Spleen (tissue), 11 donors: Measurements from ENCODE around the gene MGME1. TPM values are rescaled to one million over a fixed set of nuclear protein-coding genes. Genes with fewer than 3 reads are reported as not detected.

Source experiments
- DNase-seq: peaks from one replicate; pipeline ENCODE4 v3.0.0-alpha.2; 2020
- H3K27ac ChIP-seq, 8 donors: fragments of 200-600 bp; sonication (generic) in 7 of 8; 1 replicate in 4 of 8; 2 replicates in 4 of 8; pipeline versions ENCODE4 v1.5.0 to v1.8.0; 2016 to 2021; ENCODE audit warnings: inconsistent platforms in 4 of 8, mild to moderate bottlenecking in 4 of 8, moderate library complexity in 1 of 8
- H3K27me3 ChIP-seq, 7 donors: fragments of 200-600 bp; sonication (generic) in 6 of 7; replicated peaks in 1 of 7; 1 replicate in 4 of 7; 2 replicates in 3 of 7; pipeline versions ENCODE4 v1.5.0 to v1.8.0; 2016 to 2021; ENCODE audit warnings: inconsistent platforms in 3 of 7, mild to moderate bottlenecking in 1 of 7
- H3K36me3 ChIP-seq, 6 donors: fragments of 200-600 bp; sonication (generic) in 5 of 6; 1 replicate in 4 of 6; 2 replicates in 2 of 6; pipeline versions ENCODE4 v1.5.0 to v1.8.0; 2016 to 2021; ENCODE audit warnings: inconsistent platforms in 2 of 6
- H3K4me1 ChIP-seq, 6 donors: fragments of 200-600 bp; sonication (generic) in 5 of 6; 1 replicate in 3 of 6; 2 replicates in 3 of 6; pipeline versions ENCODE4 v1.5.0 to v1.8.0; 2016 to 2021; ENCODE audit warnings: inconsistent platforms in 3 of 6
- H3K4me3 ChIP-seq, 8 donors: fragments of 200-600 bp; sonication (generic) in 7 of 8; 1 replicate in 4 of 8; 2 replicates in 4 of 8; pipeline versions ENCODE4 v1.5.0 to v1.8.0; 2016 to 2021; ENCODE audit warnings: inconsistent platforms in 4 of 8, mild to moderate bottlenecking in 4 of 8, moderate library complexity in 2 of 8
- H3K9me3 ChIP-seq, 8 donors: fragments of 200-600 bp; sonication (generic) in 7 of 8; 1 replicate in 4 of 8; 2 replicates in 4 of 8; pipeline versions ENCODE4 v1.5.0 to v1.8.0; 2016 to 2021; ENCODE audit warnings: inconsistent platforms in 4 of 8
- CTCF ChIP-seq, 11 experiments: fragments of 200-600 bp in 7 of 11; fragments of 450-650 bp in 4 of 11; sonication (generic) in 4 of 11; IDR thresholded peaks in 8 of 11; conservative IDR thresholded peaks in 3 of 11; 1 replicate in 7 of 11; 2 replicates in 4 of 11; pipeline versions ENCODE4 v1.4.0 to v1.8.0; 2016 to 2021; ENCODE audit warnings: antibody characterized with exemption in 11 of 11, inconsistent platforms in 4 of 11, mild to moderate bottlenecking in 1 of 11
- POLR2A ChIP-seq, 3 donors: fragments of 450-650 bp; IDR thresholded peaks; one replicate each; pipeline ENCODE4 v1.5.1; 2017; ENCODE audit warnings: antibody characterized with exemption in 3 of 3, mild to moderate bottlenecking in 1 of 3
- POLR2AphosphoS5 ChIP-seq, 3 donors: sonication (generic); formaldehyde crosslinking; IDR thresholded peaks; one replicate each; pipeline ENCODE4 v1.5.1; 2017; ENCODE audit warnings: antibody characterized with exemption in 3 of 3
- WGBS, 5 donors: extraction: QIAGEN DNeasy Blood & Tissue Kit in 3 of 5; methylation state at CpG; one replicate each; pipeline versions ENCODE4 v1.1.5 to v1.1.7; 2013 to 2018; 5-methylcytosine and 5-hydroxymethylcytosine counted together
- intact Hi-C: fragments of 100-400 bp; cut with DNase I; formaldehyde crosslinking; loops from one replicate; pipeline ENCODE4 v1.15.0; 2023; ENCODE audit warnings: low total_unique reads
- polyA plus RNA-seq, 3 donors: library from polyadenylated mRNA; stranded (reverse); fragments of 200-250 nt; gene quantifications; one replicate each; pipeline ENCODE4 v1.2.1, GENCODE V29; 2013
- total RNA-seq, 7 donors: library from RNA; depleted of rRNA in 3 of 7; stranded (reverse); fragments of >200 nt in 3 of 7; fragmentation: NEBNext Ultra II Directional in 4 of 7; extraction: Animal tissue kit (Norgen Biotek cat#: 25700) in 4 of 7; gene quantifications; one replicate each; pipeline versions ENCODE4 v1.1.0 to v1.2.1, GENCODE V29; 2016 to 2021
- donor health status: healthy with polysubstance abuse.
- donor health status: DM: no; HTN: no; CAD: no; lungs with moderate emphysema.
- donor health status: DM: no; HTN: no; CAD: no.
- donor health status: Bipolar disorder and iron deficiency.
- donor health status: healthy.
- donor health status: DM: no; HTN: no; CAD: no.
- donor health status: DM: yes; HTN: yes; CAD: no.

MGME1 gene
- total and polyA plus RNA-seq, 10 donors, result 20.9 to 33.4 (median 27.6) TPM

GRCh38 chr20:17948442-17948841 is 20.4 kb upstream of the MGME1 start:
- no peak for DNase-seq
- Histone ChIP-seq H3K36me3 (peaks cover 0 to 100% (median 95%) of the 10 kb centered on the region in 6 donors), H3K9me3 (no peaks in the 10 kb centered on the region), H3K27ac (no peak overlapping the region), H3K4me1 (peaks cover 0 to 29% (median 6%) of the 10 kb centered on the region in 6 donors), H3K27me3 (no peaks in the 10 kb centered on the region), H3K4me3 (no peak overlapping the region)
- intact Hi-C loops, result loop anchor here (10.0 kb wide), 1 partner anchor 46 kb away; no protein-coding TSS in a partner anchor
- WGBS, 5 donors, result 97 to 98% (median 97%) methylated on average over 2 of the region's 2 CpGs
- TF ChIP-seq POLR2A (IDR thresholded peaks at IDR 0.05) (no peak), POLR2AphosphoS5 (IDR thresholded peaks at IDR 0.05) (no peak), CTCF (IDR thresholded peaks at IDR 0.05 in 8 of 11, conservative IDR thresholded peaks at IDR 0.05 in 3 of 11) (no peak)

DNA sequence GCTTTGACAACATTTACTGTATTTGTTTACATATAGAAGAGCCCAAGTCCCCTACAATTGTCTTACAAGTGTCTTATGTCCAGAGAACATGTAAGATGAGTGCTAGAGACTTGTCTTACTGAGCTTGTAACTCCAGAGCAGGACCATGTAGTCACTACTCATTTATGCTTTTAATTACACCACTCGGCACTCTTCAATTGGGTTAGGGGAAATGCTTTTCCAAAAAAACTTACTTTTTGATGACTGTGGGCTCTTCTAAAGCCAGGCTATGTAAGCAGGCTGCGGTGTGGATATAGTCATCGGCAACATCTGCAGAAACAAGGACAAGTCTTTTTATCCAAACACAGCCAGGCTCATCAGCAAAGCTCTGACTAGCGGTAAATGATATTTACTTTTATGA is 18.9 kb upstream of the MGME1 start:
- no peak for DNase-seq
- Histone ChIP-seq H3K4me3 (no peak overlapping the region), H3K27me3 (no peaks in the 10 kb centered on the region), H3K27ac (no peak overlapping the region), H3K9me3 (no peaks in the 10 kb centered on the region), H3K36me3 (peaks cover 0 to 100% (median 98%) of the 10 kb centered on the region in 6 donors), H3K4me1 (peaks cover 0 to 34% (median 3%) of the 10 kb centered on the region in 6 donors)
- 94 to 100% (median 97%) methylated on average over 4 of the region's 4 CpGs for WGBS, 5 donors
- no peak for TF ChIP-seq CTCF (IDR thresholded peaks at IDR 0.05 in 8 of 11, conservative IDR thresholded peaks at IDR 0.05 in 3 of 11)
- no peak for TF ChIP-seq POLR2AphosphoS5 (IDR thresholded peaks at IDR 0.05)
- no peak for TF ChIP-seq POLR2A (IDR thresholded peaks at IDR 0.05)
- intact Hi-C loops, result loop anchor here (10.0 kb wide), 1 partner anchor 45 kb away; no protein-coding TSS in a partner anchor

- Histone ChIP-seq H3K27ac (no peak overlapping the region), H3K9me3 (no peaks in the 10 kb centered on the region), H3K4me1 (peaks cover 0 to 42% (median 8%) of the 10 kb centered on the region in 6 donors), H3K36me3 (peaks cover 0 to 100% (median 95%) of the 10 kb centered on the region in 6 donors), H3K4me3 (no peak overlapping the region), H3K27me3 (no peaks in the 10 kb centered on the region)
- intact Hi-C loops, result no loop called here
- TF ChIP-seq POLR2A (IDR thresholded peaks at IDR 0.05), result no peak
- no peak for TF ChIP-seq POLR2AphosphoS5 (IDR thresholded peaks at IDR 0.05)
- TF ChIP-seq CTCF (IDR thresholded peaks at IDR 0.05 in 8 of 11, conservative IDR thresholded peaks at IDR 0.05 in 3 of 11), result no peak
- 72 to 92% (median 83%) methylated on average over 6 of the region's 6 CpGs for WGBS, 5 donors
- no peak for DNase-seq
These were observed 18.1 kb upstream of the MGME1 start for GRCh38 chr20:17950670-17951069.

DNA sequence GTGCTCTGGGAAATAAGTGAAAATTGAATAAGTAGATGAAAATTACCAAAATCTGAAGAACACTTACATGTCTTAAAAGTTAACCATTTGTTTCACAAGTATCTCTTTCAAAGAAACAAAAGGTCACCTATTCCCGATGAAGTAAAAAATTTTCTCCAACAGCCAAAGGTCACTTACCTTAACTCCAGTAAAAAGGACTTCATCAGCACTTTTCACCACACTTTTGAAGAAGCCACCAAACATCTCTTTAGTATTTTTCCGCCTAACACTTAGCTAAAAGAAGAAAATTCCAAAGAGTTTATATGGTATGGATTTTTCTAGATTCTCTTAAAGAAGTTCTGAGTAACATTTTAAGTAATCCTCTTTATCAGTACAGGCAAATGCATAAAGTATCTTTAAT is 17.5 kb upstream of the MGME1 start:
- no peaks in the 10 kb centered on the region for H3K27me3 ChIP-seq
- H3K9me3 ChIP-seq, result no peaks in the 10 kb centered on the region
- DNase-seq, result no peak
- intact Hi-C loops, result no loop called here
- no peak overlapping the region for H3K27ac ChIP-seq
- WGBS, 5 donors, result 85 to 96% (median 92%) methylated on average over 2 of the region's 2 CpGs
- no peak overlapping the region for H3K4me3 ChIP-seq
- H3K36me3 ChIP-seq, result peaks cover 0 to 100% (median 92%) of the 10 kb centered on the region in 6 donors
- TF ChIP-seq POLR2AphosphoS5 (IDR thresholded peaks at IDR 0.05) (no peak), CTCF (IDR thresholded peaks at IDR 0.05 in 8 of 11, conservative IDR thresholded peaks at IDR 0.05 in 3 of 11) (no peak), POLR2A (IDR thresholded peaks at IDR 0.05) (no peak)
- H3K4me1 ChIP-seq, result peaks cover 0 to 46% (median 15%) of the 10 kb centered on the region in 6 donors
